Activated CD4-positive, CD25-positive, alpha-beta regulatory T cell treated with anti-CD3 and anti-CD28 coated beads, Interleukin-2, amount 50 U/mL, for 72 hours (primary cell): Measurements from ENCODE around the gene ADM2.

ENCODE experiments used
- DNase-seq: peaks from one replicate; pipeline ENCODE4 v3.0.0; 2021

ADM2 gene

DNA sequence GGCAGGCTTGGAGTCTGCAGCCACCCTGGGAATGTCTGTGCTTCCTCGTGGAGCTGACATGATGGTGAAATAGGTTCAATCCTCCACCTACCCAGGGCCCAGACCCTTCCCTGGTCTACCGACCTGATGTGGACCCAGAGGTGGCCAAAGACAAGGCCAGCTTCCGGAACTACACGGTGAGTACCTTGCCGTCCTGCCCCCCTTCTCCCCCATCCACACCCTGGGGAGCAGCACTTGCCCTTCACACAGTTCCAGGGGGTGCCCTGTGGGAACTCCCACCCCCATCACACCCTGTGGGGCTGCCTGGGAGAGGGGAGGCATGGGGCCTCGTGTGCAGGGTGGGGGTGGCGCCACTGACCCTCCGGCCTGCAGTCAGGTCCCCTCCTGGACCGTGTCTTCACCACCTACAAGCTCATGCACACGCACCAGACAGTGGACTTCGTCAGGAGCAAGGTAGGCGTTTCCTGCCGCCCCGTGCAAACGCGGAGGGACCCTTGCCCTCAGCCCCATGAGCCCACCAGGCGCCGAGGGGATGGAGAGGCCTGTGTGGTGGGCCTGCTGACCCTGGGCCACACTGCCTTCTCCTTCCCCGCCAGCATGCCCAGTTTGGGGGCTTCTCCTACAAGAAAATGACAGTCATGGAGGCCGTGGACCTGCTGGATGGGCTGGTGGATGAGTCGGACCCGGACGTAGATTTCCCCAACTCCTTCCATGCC is 6.1 kb downstream of the ADM2 start:
- no peak for DNase-seq

DNA sequence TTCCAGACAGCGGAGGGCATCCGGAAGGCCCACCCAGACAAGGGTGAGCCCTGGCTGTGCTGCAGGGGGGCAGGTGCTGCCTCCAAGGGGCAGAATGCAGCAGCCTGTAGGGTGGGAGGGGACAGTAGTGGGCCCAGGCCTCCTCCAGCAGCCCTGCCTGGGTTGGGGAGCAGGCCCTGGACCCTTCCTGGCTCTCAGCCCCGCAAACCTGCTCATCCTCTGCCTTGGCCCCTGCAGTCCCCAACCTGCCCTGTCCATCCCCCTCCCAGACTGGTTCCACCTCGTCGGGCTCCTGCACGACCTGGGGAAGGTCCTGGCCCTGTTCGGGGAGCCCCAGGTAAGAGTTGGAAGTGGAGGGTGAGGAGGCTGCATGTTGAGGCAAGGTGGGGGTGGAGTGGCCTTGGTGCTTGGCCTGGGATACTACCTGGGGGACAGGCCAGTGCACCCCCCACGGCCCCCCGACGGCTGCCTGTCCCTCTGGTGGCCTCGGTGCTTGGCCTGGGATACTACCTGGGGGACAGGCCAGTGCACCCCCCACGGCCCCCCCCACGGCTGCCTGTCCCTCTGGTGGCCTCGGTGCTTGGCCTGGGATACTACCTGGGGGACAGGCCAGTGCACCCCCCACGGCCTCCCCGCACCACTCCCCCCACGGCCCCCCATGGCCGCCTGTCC is 6.8 kb downstream of the ADM2 start:
- no peak for DNase-seq

DNA sequence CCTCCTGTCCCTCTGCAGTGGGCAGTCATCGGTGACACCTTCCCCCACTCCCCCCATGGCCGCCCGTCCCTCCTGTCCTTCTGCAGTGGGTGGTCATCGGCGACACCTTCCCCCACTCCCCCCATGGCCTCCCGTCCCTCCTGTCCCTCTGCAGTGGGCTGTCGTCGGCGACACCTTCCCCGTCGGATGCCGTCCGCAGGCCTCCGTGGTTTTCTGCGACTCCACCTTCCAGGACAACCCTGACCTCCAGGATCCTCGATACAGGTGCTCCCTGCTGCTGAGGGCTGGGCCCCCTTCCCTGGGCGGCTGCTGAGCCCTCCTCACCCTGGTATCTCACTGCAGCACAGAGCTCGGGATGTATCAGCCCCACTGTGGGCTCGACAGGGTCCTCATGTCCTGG is 7.5 kb downstream of the ADM2 start:
- no peak for DNase-seq

DNA sequence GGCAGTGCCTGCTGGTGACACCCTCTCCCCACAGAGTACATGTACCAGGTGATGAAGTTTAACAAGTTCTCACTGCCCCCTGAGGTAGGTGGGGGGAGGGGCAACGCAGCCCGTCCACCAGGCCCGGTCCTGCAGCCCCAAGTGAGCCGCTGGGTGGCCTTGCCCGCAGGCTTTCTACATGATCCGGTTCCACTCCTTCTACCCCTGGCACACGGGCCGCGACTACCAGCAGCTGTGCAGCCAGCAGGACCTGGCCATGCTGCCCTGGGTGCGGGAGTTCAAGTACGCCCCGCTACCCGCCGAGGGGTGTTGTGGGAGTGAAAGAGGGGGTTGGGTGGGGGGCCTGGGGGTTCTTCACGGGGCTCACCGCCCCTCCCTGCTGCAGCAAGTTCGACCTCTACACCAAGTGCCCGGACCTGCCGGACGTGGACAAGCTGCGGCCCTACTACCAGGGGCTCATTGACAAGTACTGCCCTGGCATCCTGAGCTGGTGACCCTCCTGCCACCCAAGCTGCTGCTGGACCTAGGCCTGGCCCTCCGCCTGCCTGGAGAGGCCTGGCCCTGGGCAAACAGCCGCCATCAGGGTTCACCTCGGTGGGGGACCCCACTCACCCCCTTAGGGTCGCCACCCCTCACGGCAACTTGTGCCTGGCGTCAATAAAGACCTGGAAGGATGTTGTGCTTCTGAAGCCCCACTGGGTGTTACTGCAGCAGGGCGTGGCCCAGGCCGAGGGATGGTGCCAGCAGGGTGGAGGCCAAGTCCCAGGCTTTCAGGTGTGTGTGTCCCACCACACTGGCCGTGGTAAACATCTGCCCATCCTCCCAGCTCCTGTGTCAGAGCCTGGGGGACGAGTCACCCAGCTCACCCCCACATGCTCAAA is 8.3 kb downstream of the ADM2 start:
- DNase-seq = no peak

DNA sequence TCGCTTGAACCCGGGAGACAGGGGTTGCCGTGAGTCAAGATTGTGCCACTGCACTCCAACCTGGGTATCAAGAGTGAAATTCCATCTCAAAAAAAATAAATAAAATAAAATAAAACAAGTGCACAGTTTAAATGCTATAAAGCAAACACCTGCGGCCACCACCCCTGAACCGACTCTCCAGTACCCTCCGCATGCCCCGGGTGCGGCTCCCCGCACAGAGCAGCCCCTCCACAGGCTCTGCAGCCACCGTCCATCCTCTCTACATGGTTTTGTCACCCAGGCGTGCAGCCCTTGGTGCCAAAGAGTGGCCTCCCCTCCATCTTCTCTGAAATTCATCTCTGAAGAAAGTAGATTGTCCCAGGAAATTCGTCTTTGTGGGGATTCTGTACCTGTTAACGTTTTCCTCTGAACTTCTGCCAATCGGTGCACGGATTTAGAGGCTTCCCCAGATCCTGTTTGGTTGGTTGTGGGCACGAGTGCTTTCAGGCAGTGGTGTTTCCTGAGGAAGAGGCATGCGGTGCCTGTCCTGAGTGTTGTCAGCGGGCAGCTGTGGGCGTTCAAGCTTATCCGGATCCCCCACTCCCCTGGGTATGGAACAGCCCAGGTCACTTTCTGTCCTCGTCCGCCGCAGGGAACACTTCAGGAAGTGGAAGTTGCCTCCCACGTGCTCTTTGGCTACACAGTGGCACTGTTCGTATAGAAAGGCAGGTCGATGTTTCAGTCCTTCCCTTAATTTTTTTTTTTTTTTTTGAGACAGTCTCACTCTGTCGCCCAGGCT is 9.4 kb downstream of the ADM2 start:
- DNase-seq = no peak

DNA sequence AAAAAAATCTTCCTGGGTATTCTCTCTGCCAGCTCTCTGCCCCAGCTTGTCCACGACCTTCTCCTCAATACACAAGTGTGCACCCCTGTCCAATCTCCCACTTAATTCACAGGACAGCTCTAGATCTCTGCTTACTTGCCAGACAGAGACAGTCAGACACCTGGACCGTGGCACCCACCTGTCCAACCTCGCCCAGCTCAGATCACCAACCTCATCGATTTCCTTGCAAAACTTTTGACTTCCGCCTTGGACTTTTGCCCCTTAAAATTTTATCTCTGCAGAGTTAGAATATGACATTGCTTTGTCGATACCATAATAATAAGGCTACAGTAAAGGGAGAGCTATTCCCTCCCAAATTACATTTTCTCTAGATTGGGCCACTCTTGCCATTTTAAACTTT is 15.8 kb downstream of the ADM2 start:
- DNase-seq = no peak

DNA sequence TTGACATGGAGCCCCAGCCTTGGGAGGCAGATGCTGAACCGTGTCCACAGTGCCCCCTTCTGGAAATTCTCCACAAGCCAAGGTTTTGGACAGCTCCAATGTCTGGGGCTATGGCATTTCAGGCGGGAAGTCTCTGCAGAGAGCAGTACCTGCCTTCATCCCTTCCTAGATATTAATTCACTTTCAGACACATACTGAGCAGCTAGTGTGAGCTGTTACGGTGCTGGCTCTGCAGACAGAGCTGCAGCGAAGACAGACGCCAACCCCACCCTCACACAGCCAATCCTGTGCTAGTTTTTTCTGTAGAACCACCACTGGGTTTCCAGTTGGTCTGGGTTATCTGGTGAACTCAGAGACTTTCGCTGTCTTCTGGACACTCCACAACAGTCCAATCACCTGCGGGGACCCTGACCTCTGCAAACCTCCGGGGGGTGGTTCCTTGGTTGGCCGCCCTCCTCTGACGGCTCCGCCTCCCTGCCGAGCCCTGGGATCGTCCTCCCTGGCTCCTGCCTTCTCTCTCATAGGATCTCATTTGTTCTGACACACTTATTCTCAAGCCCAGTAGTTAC is 17.1 kb downstream of the ADM2 start:
- peak; percentile 50 for DNase-seq

DNA sequence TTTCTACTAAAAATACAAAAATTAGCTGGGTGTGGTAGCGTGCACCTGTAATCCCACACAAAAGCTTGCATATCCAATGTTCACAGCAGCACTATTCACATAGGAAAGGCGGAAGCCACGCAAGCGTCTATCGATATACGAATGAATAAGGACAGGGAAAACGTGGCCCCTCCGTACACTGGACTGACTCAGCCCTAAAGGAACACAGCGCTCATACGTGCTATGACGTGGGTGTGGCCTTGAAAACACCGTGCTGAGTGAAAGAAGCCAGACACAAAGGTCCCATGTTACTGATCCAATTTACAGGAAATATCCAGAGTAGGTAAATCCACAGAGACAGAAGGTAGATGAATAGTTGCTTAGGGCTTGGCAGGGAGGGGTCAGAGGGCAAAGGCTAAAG is 19.1 kb downstream of the ADM2 start:
- DNase-seq = no peak

DNA sequence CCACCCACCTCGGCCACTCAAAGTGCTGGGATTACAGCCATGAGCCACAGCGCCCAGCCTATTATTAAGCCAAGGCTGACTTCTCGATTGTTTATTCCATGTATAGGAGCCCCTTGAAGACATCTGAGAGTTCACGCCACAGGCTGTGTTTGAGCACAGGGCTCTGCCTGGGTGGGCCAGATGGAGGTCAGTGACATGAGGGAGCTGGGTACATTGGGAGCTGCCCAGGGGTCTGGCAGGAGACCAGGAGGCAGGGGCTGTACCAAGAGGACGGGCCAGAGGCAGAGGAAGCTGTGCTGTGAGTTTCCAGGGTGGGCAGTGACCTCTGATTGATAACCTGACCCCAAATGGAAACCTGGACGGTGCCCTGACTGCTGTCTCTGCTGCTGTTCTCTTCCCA is 20.8 kb downstream of the ADM2 start:
- no peak for DNase-seq

DNA sequence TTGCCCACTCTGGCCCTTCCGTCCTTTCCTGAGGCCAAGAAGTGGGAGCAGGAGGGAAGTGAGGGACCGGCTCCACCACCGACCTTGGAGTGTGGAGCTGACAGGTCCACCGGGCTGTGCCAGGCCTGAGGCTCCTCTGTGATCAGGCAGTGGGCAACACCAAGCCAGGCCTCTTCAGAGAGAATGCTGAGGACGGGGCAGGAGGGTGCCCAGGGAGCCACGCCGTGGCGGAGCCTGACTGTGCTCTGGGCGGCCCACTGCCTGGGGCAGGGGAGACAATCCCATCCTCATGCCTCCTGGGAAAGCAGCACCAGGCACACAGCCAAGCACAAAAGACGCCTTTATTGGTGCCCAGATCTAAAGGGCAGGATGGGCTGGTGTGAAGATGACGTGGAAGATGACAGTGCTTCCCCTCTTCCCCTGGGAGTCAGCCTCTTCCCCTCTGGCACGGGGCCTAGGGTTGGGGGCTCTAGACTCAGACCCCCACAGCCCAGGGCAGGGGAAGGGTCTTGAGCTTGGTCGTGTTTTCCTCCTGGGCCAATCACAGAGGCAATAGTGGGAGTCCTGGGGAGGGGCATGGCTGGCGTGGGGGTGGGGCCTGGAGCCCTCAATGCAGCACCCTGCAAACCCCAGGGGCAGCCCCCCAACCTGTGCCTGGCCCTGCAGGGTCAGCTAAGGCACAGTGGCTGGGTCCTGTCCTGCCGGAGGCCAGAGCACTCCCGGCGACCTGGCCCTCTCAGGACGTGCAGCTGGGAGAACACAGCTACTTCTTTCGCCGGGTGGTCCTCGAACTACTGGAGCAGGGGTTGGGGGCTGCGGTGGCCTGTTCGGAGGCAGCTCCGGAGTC is 21.5 kb downstream of the ADM2 start:
- DNase-seq = no peak

DNA sequence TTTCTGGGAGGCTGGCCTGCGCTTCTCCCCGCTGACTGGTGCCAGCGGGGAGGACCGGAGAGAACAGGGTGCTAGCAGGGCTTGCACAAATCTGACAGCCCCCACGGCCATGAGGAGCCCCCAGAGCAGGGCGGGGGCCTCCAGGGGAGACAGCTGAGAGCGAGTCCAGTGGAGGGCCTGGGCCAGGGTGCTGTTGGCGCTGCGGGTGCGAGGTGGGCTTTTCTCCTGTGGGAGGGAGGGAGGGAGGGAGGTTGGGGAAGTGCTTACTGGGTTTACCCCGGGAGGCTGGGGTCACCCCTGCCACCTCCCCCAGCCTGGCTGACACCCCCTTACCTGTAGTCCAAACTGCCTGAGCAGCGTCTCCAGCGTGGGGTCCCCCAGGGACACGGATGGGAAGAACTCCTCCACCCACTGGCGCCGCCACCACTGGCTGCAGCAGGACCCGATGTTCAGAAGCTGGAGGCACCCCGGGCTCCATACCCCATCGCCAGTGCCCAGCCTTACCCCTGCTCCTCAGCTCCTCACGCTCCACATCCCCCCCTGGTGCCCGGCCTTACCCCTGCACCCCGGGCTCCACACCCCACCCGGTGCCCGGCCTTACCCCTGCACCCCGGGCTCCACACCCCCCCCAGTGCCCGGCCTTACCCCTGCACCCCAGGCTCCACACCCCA is 22.3 kb downstream of the ADM2 start:
- DNase-seq = no peak

DNA sequence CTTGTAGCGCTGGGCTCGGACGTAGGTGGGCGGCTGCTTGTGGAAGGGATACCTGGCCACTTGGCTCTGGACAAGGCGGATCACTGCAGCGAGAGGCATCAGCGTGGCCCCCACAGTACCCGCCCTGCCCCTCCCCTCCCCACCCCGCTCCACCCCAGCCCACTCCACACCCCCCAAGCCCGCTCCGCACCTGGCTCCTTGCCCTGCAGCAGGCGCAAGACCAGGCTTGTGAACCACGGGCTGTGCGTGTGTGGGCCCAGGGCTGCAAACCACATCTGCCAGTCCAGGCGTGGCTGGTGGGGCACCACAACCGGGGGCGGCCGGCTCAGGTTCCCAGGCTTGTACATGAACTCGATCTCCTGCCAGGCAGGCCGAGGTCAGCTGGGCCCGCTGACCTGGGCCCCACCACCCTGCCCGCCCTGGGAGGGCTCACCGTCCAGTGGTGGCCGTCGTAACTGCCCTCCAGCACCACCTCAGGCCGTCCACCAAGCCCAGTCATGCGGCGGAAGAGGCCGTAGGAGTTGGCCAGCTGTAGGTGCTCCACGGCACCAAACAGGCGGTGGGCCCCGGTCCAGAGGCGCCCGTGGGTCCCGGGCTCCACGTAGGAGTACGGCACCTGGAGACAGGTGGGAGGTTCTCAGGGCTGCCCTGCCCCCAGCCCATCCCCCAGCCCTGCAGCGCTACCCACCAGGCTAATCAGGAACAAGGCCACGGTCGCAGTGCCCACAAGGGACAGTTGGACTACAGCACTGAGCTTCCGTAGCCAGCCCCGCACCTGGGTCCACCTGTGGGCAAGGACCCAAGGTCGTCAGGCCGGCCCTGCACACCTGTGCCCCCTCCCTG is 23.2 kb downstream of the ADM2 start:
- DNase-seq = no peak

DNA sequence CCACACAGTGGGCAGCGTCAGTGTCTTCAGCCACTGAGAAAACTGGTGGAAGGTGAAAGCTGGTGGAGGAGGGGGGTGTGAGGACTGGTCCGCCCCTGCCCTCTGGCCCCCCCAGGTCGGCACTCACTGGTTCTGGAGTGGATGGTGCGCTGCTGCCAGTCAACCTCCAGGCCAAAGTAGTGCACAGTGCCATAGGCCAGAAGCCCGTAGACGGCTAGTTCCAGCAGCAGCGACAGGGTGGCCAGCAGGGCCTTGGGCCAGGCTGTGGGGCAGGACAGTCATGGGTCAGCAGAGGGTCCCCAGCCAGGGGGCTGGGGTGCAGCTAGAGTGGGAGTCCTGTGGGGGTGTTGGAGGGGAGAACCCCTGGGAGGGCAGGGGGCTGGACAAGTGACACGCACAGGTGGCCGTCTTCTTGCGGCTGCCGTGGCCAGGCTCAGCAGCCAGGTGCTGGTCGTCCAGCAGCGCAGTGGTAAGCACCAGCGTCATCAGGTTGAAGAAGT is 24.0 kb downstream of the ADM2 start:
- no peak for DNase-seq

DNA sequence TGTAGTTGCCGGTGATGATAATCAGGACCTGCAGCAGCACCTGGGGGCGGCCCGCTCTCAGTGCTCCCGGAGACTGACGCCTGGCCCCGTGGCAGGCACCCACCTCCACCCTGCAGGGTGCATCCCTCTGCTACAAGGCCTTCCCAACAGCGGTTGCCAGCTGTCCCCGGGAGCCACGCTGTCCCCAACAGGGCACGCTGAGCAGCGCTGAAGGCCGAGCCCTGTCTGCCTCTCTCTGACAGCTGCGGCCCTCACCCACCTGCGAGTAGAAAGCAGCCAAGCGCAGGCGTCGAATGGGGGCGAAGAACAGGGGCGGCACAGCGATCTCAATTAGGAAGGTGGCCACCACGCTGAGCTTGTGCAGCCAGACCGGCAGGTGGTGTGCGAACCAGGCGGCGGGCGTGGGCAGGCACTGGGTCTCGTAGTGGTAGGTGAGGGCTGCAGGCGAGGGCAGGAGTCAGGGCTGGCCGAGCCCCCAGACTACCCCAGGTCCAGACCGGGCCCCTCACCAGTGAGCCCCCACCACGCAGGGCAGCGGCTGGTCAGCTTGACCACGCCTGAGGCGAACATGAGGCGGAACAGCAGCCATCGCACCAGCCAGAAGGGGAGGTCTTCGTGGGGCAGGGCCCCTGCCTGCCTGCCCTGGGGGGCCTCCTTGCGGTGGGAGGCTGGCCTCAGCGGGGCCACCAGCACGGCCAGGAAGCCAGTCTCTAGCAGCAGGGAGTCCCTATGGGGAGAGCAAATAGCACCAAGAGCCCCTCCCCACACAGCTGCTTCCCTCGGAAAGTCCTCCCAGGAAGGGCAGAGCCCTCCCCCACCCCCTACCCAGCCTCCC is 24.6 kb downstream of the ADM2 start:
- DNase-seq = no peak

DNA sequence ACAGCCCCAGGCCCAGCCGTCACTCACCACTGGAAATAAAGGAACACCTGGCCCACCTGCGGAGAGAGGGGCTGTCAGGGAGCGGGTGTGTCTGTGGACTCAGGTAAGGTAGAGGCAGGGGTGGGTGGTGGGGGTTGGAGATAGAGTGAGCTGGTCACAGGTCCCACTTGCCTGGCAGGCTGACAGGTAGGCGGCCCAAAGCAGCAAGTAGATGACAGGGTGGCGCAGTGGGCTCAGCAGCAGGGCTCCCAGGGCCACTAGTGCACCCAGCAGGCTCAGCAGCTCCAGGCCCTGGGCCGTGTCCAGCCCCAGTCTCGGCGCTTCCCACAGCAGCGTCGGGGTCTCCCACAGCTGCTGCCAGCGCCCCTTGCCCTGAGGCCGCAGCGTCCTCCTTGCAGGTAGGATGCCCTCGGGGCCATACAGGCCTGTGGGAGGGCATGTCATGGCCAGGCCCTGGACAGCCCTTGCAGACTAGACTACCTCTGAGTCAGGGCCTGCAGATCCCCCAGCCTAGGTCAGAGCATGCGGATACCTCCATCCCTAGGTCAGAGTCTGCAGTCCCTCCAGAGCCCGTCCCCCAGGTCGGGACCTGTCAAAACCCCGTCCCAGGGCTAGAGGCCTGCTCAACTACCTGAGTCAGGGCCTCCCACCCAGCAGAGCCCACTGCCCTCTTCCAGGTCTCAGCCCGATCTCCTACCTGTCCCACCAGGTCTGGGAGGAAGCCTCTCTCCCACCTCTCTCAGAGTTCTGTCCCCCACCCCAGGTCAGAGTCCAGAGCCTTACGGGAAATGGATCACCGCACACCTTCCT is 25.5 kb downstream of the ADM2 start:
- DNase-seq = no peak

DNA sequence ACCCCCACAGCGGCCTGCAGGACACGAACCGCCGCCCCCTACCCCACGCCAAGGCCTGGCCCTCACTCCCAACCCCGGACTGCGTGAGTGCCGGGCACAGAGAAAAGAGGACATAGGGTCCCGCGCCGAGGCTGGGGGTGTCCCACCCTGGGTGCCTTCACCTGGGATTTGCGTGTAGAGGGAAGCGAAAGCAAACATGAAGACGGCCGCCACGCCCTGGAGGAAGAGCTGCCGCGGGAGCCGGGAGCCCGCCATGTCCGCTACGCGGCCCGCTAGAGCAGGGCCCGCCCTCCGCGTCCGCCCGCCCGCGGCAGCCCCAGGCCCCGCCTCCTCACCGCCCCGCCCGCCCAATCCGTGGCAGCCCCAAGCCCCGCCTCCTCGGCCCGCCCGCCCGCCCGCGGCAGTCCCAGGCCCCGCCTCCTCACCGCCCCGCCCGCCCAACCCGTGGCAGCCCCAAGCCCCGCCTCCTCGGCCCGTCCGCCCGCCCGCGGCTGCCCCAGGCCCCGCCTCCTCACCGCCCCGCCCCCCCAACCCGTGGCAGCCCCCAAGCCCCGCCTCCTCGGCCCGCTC is 26.2 kb downstream of the ADM2 start, which contains the start of gene LMF2:
Gene LMF2, minus strand, starts transcription at position 282 of the 570 bp plus-strand sequence. Its CDS starts 27 bp downstream, at position 255.
- peak; percentile 93 for DNase-seq
